KMS-11 (cell line): Measurements from ENCODE around the gene PLEKHM3.

ENCODE experiments used
- H2AFZ ChIP-seq: fragments of 200-600 bp; sonication (generic); 2 replicates; pipeline ENCODE4 v1.6.1; 2016; ENCODE audit warnings: antibody characterized with exemption, mixed run types, low read depth
- H3K27ac ChIP-seq: fragments of 200-600 bp; sonication (generic); 2 replicates; pipeline ENCODE4 v1.6.1; 2016; ENCODE audit warnings: mild to moderate bottlenecking, mixed run types
- H3K27me3 ChIP-seq: fragments of 200-600 bp; sonication (generic); 2 replicates; pipeline ENCODE4 v1.6.1; 2017; ENCODE audit warnings: mild to moderate bottlenecking, low read depth, mixed run types, moderate library complexity; ENCODE audit not compliant: insufficient read depth
- H3K36me3 ChIP-seq: fragments of 200-600 bp; sonication (generic); 2 replicates; pipeline ENCODE4 v1.6.1; 2017; ENCODE audit warnings: mild to moderate bottlenecking, mixed run types; ENCODE audit not compliant: insufficient read depth
- H3K4me1 ChIP-seq: fragments of 200-600 bp; sonication (generic); 2 replicates; pipeline ENCODE4 v1.6.1; 2016; ENCODE audit warnings: mild to moderate bottlenecking, low read depth, mixed run types; ENCODE audit not compliant: poor library complexity, severe bottlenecking
- H3K4me2 ChIP-seq: fragments of 200-600 bp; sonication (generic); 2 replicates; pipeline ENCODE4 v1.7.0; 2016; ENCODE audit warnings: mild to moderate bottlenecking, mixed run types
- H3K4me3 ChIP-seq: fragments of 200-600 bp; sonication (generic); IDR thresholded peaks from 2 replicates; pipeline ENCODE4 v1.6.1; 2017; ENCODE audit warnings: low read depth, low read length, mixed read lengths; ENCODE audit not compliant: insufficient read depth
- H3K79me2 ChIP-seq: fragments of 200-600 bp; sonication (generic); 2 replicates; pipeline ENCODE4 v1.6.1; 2016; ENCODE audit warnings: low read depth, mixed run types; ENCODE audit not compliant: insufficient read depth
- H3K9ac ChIP-seq: fragments of 200-600 bp; sonication (generic); 2 replicates; pipeline ENCODE4 v1.6.1; 2016; ENCODE audit warnings: mild to moderate bottlenecking, mixed run types
- H4K20me1 ChIP-seq: fragments of 200-600 bp; sonication (generic); 2 replicates; pipeline ENCODE4 v1.6.1; 2016; ENCODE audit warnings: mild to moderate bottlenecking, mixed run types; ENCODE audit not compliant: insufficient read depth
- TF ChIP-seq, protein P1 (sequence below): fragments of 200-600 bp; sonication (generic); conservative IDR thresholded peaks from 2 replicates; pipeline ENCODE4 v1.6.1; 2017; ENCODE audit warnings: low read depth, mild to moderate bottlenecking, antibody characterized with exemption, low read length, moderate library complexity, mixed read lengths

The PLEKHM3 gene

GRCh38 chr2:207823865-207824264 lies 201.5 kb downstream of the PLEKHM3 start:
- Histone ChIP-seq H3K4me3 (no peak overlapping the region), H3K79me2 (no peaks in the 10 kb centered on the region), H4K20me1 (no peaks in the 10 kb centered on the region), H3K36me3 (no peaks in the 10 kb centered on the region), H3K4me1 (no peaks in the 10 kb centered on the region), H3K27me3 (no peaks in the 10 kb centered on the region), H3K4me2 (no peak overlapping the region), H3K27ac (no peak overlapping the region), H3K9ac (no peak overlapping the region), H2AFZ (no peak overlapping the region)
- TF ChIP-seq, protein P1, sequence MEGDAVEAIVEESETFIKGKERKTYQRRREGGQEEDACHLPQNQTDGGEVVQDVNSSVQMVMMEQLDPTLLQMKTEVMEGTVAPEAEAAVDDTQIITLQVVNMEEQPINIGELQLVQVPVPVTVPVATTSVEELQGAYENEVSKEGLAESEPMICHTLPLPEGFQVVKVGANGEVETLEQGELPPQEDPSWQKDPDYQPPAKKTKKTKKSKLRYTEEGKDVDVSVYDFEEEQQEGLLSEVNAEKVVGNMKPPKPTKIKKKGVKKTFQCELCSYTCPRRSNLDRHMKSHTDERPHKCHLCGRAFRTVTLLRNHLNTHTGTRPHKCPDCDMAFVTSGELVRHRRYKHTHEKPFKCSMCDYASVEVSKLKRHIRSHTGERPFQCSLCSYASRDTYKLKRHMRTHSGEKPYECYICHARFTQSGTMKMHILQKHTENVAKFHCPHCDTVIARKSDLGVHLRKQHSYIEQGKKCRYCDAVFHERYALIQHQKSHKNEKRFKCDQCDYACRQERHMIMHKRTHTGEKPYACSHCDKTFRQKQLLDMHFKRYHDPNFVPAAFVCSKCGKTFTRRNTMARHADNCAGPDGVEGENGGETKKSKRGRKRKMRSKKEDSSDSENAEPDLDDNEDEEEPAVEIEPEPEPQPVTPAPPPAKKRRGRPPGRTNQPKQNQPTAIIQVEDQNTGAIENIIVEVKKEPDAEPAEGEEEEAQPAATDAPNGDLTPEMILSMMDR, result no peak

DNA sequence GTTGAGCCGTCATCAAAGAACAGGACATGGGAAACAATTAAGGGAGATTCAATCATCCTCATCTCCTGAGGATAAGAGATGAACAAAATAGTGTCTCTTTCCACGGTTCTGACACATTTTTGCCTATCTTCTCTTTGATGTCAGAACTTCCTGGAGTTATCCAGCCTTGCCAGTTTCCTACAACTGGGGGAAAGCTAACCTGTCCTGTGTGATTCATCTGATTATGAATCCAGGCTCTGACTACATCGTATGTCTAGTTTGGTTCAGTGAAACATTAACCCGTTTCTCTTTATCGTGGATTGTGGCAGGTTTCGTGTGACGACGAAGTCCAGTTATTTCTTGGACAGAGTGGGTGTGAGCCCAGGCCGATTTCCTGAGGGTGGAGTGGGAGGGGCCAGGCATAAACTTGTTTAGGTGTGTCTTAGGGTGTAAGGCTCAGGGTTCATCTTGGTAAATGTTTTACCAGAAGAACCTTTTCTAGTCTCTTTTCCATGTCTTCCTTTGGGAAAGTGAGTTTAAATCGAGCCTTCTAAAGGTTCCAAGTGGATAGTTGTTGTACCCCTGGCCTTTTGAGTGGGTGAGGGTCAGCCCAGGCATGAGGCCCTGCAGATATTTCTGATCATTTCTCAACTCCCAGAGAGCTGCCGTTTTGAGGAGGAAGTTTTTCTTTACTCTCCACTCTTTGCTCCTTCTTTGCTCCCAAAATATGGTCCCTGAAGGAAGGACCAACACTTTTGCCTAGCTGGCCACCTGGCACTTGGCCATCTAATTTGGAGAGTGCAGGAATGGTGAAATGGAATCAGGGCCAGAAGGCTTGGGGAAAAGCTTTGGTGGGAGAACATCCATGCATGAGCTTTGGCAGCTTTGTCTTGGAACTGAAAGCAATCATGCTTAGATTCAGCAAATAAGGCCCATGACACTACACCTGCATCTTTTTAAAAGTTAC lies 205.2 kb downstream of the PLEKHM3 start:
- H3K4me1 ChIP-seq, result no peaks in the 10 kb centered on the region
- TF ChIP-seq, protein P1, result no peak
- no peak overlapping the region for H3K4me2 ChIP-seq
- no peaks in the 10 kb centered on the region for H3K27me3 ChIP-seq
- H3K79me2 ChIP-seq, result no peaks in the 10 kb centered on the region
- no peak overlapping the region for H3K27ac ChIP-seq
- no peaks in the 10 kb centered on the region for H3K36me3 ChIP-seq
- no peak overlapping the region for H3K4me3 ChIP-seq
- no peaks in the 10 kb centered on the region for H4K20me1 ChIP-seq
- no peak overlapping the region for H2AFZ ChIP-seq
- H3K9ac ChIP-seq, result no peak overlapping the region

GRCh38 chr2:207819021-207819797 lies 206.1 kb downstream of the PLEKHM3 start:
- no peak overlapping the region for H2AFZ ChIP-seq
- H3K36me3 ChIP-seq, result no peaks in the 10 kb centered on the region
- no peak overlapping the region for H3K27ac ChIP-seq
- no peak overlapping the region for H3K9ac ChIP-seq
- no peaks in the 10 kb centered on the region for H3K79me2 ChIP-seq
- H3K27me3 ChIP-seq, result no peaks in the 10 kb centered on the region
- no peaks in the 10 kb centered on the region for H4K20me1 ChIP-seq
- no peaks in the 10 kb centered on the region for H3K4me1 ChIP-seq
- no peak overlapping the region for H3K4me2 ChIP-seq
- H3K4me3 ChIP-seq, result no peak overlapping the region
- TF ChIP-seq, protein P1, result no peak

GRCh38 chr2:207816546-207816945 lies 208.8 kb downstream of the PLEKHM3 start:
- Histone ChIP-seq H3K79me2 (no peaks in the 10 kb centered on the region), H3K4me1 (no peaks in the 10 kb centered on the region), H3K27ac (no peak overlapping the region), H3K4me2 (no peak overlapping the region), H3K9ac (no peak overlapping the region), H2AFZ (no peak overlapping the region), H4K20me1 (no peaks in the 10 kb centered on the region), H3K36me3 (no peaks in the 10 kb centered on the region), H3K4me3 (no peak overlapping the region), H3K27me3 (no peaks in the 10 kb centered on the region)
- TF ChIP-seq, protein P1, result no peak
